Osteocyte (in vitro differentiated cells): ENCODE data around the gene UBAP1L. TPM values are rescaled to one million over a fixed set of nuclear protein-coding genes. Genes with fewer than 3 reads are reported as not detected.

Experiments
- DNase-seq: peaks from one replicate; pipeline ENCODE4 v3.0.0; 2021; ENCODE audit warnings: mixed read lengths; ENCODE audit not compliant: unreplicated experiment; ENCODE audit errors: extremely low spot score
- H3K27ac Mint-ChIP-seq: one replicate; pipeline ENCODE4 v1.8.0; 2021; ENCODE audit warnings: mild to moderate bottlenecking, mixed read lengths; ENCODE audit not compliant: unreplicated experiment
- H3K27me3 Mint-ChIP-seq: one replicate; pipeline ENCODE4 v1.8.0; 2021; ENCODE audit warnings: mixed read lengths; ENCODE audit not compliant: unreplicated experiment
- H3K36me3 Mint-ChIP-seq: one replicate; pipeline ENCODE4 v1.8.0; 2021; ENCODE audit warnings: mixed read lengths; ENCODE audit not compliant: unreplicated experiment
- H3K4me1 Mint-ChIP-seq: one replicate; pipeline ENCODE4 v1.8.0; 2021; ENCODE audit warnings: mixed read lengths; ENCODE audit not compliant: unreplicated experiment
- H3K4me3 Mint-ChIP-seq: one replicate; pipeline ENCODE4 v1.8.0; 2021; ENCODE audit warnings: mild to moderate bottlenecking, moderate library complexity, mixed read lengths; ENCODE audit not compliant: unreplicated experiment
- H3K9me3 Mint-ChIP-seq: one replicate; pipeline ENCODE4 v1.8.0; 2021; ENCODE audit warnings: mixed read lengths; ENCODE audit not compliant: unreplicated experiment
- CTCF ChIP-seq: fragments of 200-600 bp; sonication (generic); IDR thresholded peaks from 2 replicates; pipeline ENCODE4 v1.5.0; 2021; ENCODE audit warnings: antibody characterized with exemption, mild to moderate bottlenecking, moderate library complexity
- total RNA-seq: library from RNA; stranded (reverse); gene quantifications from 2 replicates; pipeline ENCODE4 v1.2.1, GENCODE V29; 2021

The UBAP1L gene
- total RNA-seq, 1 donor from 2014 or later, result 5.4 TPM

- no peak for TF ChIP-seq CTCF
- Mint-ChIP-seq H3K9me3 (no peaks in the 10 kb centered on the region), H3K4me1 (peaks cover 43% of the 10 kb centered on the region), H3K4me3 (no peak overlapping the region), H3K36me3 (no peaks in the 10 kb centered on the region), H3K27ac (no peak overlapping the region), H3K27me3 (peaks cover 6% of the 10 kb centered on the region)
- no peak for DNase-seq
Observed at GRCh38 chr15:65072027-65072426, 43.0 kb downstream of the UBAP1L start.

GRCh38 chr15:65071381-65071811 lies 43.6 kb downstream of the UBAP1L start:
- Mint-ChIP-seq H3K36me3 (no peaks in the 10 kb centered on the region), H3K9me3 (no peaks in the 10 kb centered on the region), H3K4me3 (no peak overlapping the region), H3K4me1 (peaks cover 49% of the 10 kb centered on the region), H3K27me3 (peaks cover 4% of the 10 kb centered on the region), H3K27ac (peak overlapping the region; percentile 23)
- no peak for DNase-seq
- TF ChIP-seq CTCF, result no peak

- Mint-ChIP-seq H3K4me1 (peaks cover 56% of the 10 kb centered on the region), H3K36me3 (no peaks in the 10 kb centered on the region), H3K27ac (no peak overlapping the region), H3K27me3 (peaks cover 4% of the 10 kb centered on the region), H3K4me3 (no peak overlapping the region), H3K9me3 (no peaks in the 10 kb centered on the region)
- TF ChIP-seq CTCF, result no peak
- no peak for DNase-seq
Observed at GRCh38 chr15:65069779-65070546, 45.0 kb downstream of the UBAP1L start.

- H3K4me3 Mint-ChIP-seq, result no peak overlapping the region
- peaks cover 4% of the 10 kb centered on the region for H3K27me3 Mint-ChIP-seq
- no peaks in the 10 kb centered on the region for H3K9me3 Mint-ChIP-seq
- TF ChIP-seq CTCF, result no peak
- H3K27ac Mint-ChIP-seq, result no peak overlapping the region
- peaks cover 56% of the 10 kb centered on the region for H3K4me1 Mint-ChIP-seq
- no peak for DNase-seq
- no peaks in the 10 kb centered on the region for H3K36me3 Mint-ChIP-seq
Observed at GRCh38 chr15:65069179-65069578, 45.8 kb downstream of the UBAP1L start.

- Mint-ChIP-seq H3K9me3 (no peaks in the 10 kb centered on the region), H3K27ac (no peak overlapping the region), H3K27me3 (peaks cover 7% of the 10 kb centered on the region), H3K4me3 (peak overlapping the region; percentile 28), H3K4me1 (peaks cover 56% of the 10 kb centered on the region), H3K36me3 (no peaks in the 10 kb centered on the region)
- no peak for DNase-seq
- no peak for TF ChIP-seq CTCF
Observed at GRCh38 chr15:65068403-65068788, 46.6 kb downstream of the UBAP1L start.
